Liver (tissue), 9 donors: ENCODE results near the gene IGF1R. TPM values are rescaled to one million over a fixed set of nuclear protein-coding genes. Genes with fewer than 3 reads are reported as not detected.

Source experiments
- DNase-seq: peaks from one replicate; pipeline ENCODE4 v3.0.0-alpha.2; 2017; ENCODE audit warnings: low spot score
- H3K27ac ChIP-seq, 2 donors: one replicate each; pipeline ENCODE4 v1.7.0; 2013; ENCODE audit warnings: inconsistent platforms in 2 of 2, low read length in 2 of 2, control low read depth in 1 of 2, low read depth in 1 of 2, mild to moderate bottlenecking in 1 of 2
- H3K27me3 ChIP-seq, 4 donors: one replicate each; pipeline versions ENCODE4 v1.6.1 to v1.7.0; 2013; ENCODE audit warnings: low read length in 3 of 4, inconsistent platforms in 1 of 4, mild to moderate bottlenecking in 1 of 4, moderate library complexity in 1 of 4; ENCODE audit not compliant: control insufficient read depth in 4 of 4, insufficient read depth in 4 of 4
- H3K36me3 ChIP-seq, 4 donors: one replicate each; pipeline versions ENCODE4 v1.6.1 to v1.7.0; 2013; ENCODE audit warnings: low read length in 3 of 4, mild to moderate bottlenecking in 3 of 4, low read depth in 1 of 4, moderate library complexity in 1 of 4; ENCODE audit not compliant: control insufficient read depth in 4 of 4, insufficient read depth in 3 of 4
- H3K4me1 ChIP-seq, 4 donors: one replicate each; pipeline versions ENCODE4 v1.6.1 to v1.7.0; 2013; ENCODE audit warnings: low read length in 3 of 4, mild to moderate bottlenecking in 3 of 4, moderate library complexity in 1 of 4; ENCODE audit not compliant: control insufficient read depth in 4 of 4, insufficient read depth in 4 of 4
- H3K4me3 ChIP-seq, 3 donors: one replicate each; pipeline versions ENCODE4 v1.6.1 to v1.7.0; 2013; ENCODE audit warnings: low read length in 3 of 3, control low read depth in 1 of 3, low read depth in 1 of 3, mild to moderate bottlenecking in 1 of 3
- H3K9ac ChIP-seq, 2 donors: one replicate each; pipeline ENCODE4 v1.7.0; 2013; ENCODE audit warnings: low read length in 2 of 2, mild to moderate bottlenecking in 2 of 2, moderate library complexity in 2 of 2, control low read depth in 1 of 2, low read depth in 1 of 2
- H3K9me3 ChIP-seq, 4 donors: one replicate each; pipeline versions ENCODE4 v1.6.1 to v1.7.0; 2013; ENCODE audit warnings: low read length in 3 of 4; ENCODE audit not compliant: control insufficient read depth in 4 of 4
- ATF3 ChIP-seq: IDR thresholded peaks from 2 replicates; pipeline ENCODE4 v1.6.1; 2016; ENCODE audit warnings: antibody characterized with exemption
- CTCF ChIP-seq: fragments of 150-350 bp; IDR thresholded peaks from 2 replicates; pipeline ENCODE4 v1.5.1; 2017; ENCODE audit warnings: improper control_type of control experiment, low read depth, low read length; ENCODE audit not compliant: missing input control
- EGR1 ChIP-seq, 2 donors: IDR thresholded peaks; 2 replicates each; pipeline ENCODE4 v1.6.1; 2016 to 2018; ENCODE audit warnings: antibody characterized with exemption in 2 of 2, low read depth in 2 of 2
- FOXA2 ChIP-seq: IDR thresholded peaks from 2 replicates; pipeline ENCODE4 v1.6.1; 2016; ENCODE audit warnings: antibody characterized with exemption
- GABPA ChIP-seq, 2 donors: IDR thresholded peaks in 1 of 2; conservative IDR thresholded peaks in 1 of 2; 2 replicates each; pipeline ENCODE4 v1.6.1; 2016; ENCODE audit warnings: antibody characterized with exemption in 2 of 2, mild to moderate bottlenecking in 1 of 2, moderate library complexity in 1 of 2
- HNF4A ChIP-seq, 2 donors: conservative IDR thresholded peaks; 2 replicates each; pipeline ENCODE4 v1.6.1; 2016; ENCODE audit warnings: antibody characterized with exemption in 2 of 2, mild to moderate bottlenecking in 2 of 2
- JUND ChIP-seq, 2 donors: IDR thresholded peaks; 2 replicates each; pipeline ENCODE4 v1.6.1; 2016; ENCODE audit warnings: antibody characterized with exemption in 2 of 2
- RAD21 ChIP-seq, 2 donors: IDR thresholded peaks; 2 replicates each; pipeline ENCODE4 v1.6.1; 2016; ENCODE audit warnings: antibody characterized with exemption in 2 of 2, mild to moderate bottlenecking in 2 of 2
- REST ChIP-seq: IDR thresholded peaks from 2 replicates; pipeline ENCODE4 v1.6.1; 2016; ENCODE audit warnings: antibody characterized with exemption, mild to moderate bottlenecking
- SP1 ChIP-seq: IDR thresholded peaks from 2 replicates; pipeline ENCODE4 v1.6.1; 2018; ENCODE audit warnings: antibody characterized with exemption, mild to moderate bottlenecking
- TAF1 ChIP-seq: conservative IDR thresholded peaks from 2 replicates; pipeline ENCODE4 v1.6.1; 2016; ENCODE audit warnings: antibody characterized with exemption, mild to moderate bottlenecking
- YY1 ChIP-seq: IDR thresholded peaks from 2 replicates; pipeline ENCODE4 v1.6.1; 2016; ENCODE audit warnings: antibody characterized with exemption, mild to moderate bottlenecking
- ZBTB33 ChIP-seq: IDR thresholded peaks from 2 replicates; pipeline ENCODE4 v1.6.1; 2016; ENCODE audit warnings: antibody characterized with exemption
- WGBS: extraction: QIAGEN DNeasy Blood & Tissue Kit; methylation state at CpG from one replicate; pipeline ENCODE4 v1.1.7; 2013; 5-methylcytosine and 5-hydroxymethylcytosine counted together
- polyA plus RNA-seq, 2 donors: library from polyadenylated mRNA; stranded (reverse) in 1 of 2; unstranded in 1 of 2; fragments of 200-250 nt in 1 of 2; fragments of >200 nt in 1 of 2; fragmentation: Nextera tagmentation in 1 of 2; extraction: Ambion mirVana in 1 of 2; gene quantifications; one replicate each; pipeline versions ENCODE4 v1.2.1 to v1.2.3, GENCODE V29; 2013 to 2015
- total RNA-seq, 2 donors: library from RNA; depleted of rRNA; stranded (reverse); fragments of >200 nt; gene quantifications; one replicate each; pipeline ENCODE4 v1.2.3, GENCODE V29; 2014
- donor health status: healthy.
- donor health status: healthy.
- donor health status: healthy.
- donor health status: healthy.
- donor health status: healthy.

IGF1R gene
- total and polyA plus RNA-seq, 4 donors: 0.69 to 10.3 (median 3.2) TPM

GRCh38 chr15:98948456-98948855, 300.1 kb downstream of the IGF1R start:
- 92% methylated on average over 13 of the region's 13 CpGs for WGBS
- Histone ChIP-seq H3K27me3 (no peaks in the 10 kb centered on the region), H3K9ac (no peak overlapping the region), H3K27ac (no peak overlapping the region), H3K4me1 (peaks cover 4 to 19% (median 15%) of the 10 kb centered on the region in 4 donors), H3K4me3 (no peak overlapping the region), H3K36me3 (no peaks in the 10 kb centered on the region), H3K9me3 (peaks cover 0 to 1% (median 0%) of the 10 kb centered on the region in 4 donors)
- TF ChIP-seq HNF4A (conservative IDR thresholded peaks at IDR 0.05): no peak
- TF ChIP-seq RAD21 (IDR thresholded peaks at IDR 0.05): no peak
- DNase-seq: no peak

GRCh38 chr15:98948941-98949340, 300.6 kb downstream of the IGF1R start:
- no peak overlapping the region for H3K27ac ChIP-seq
- no peak overlapping the region for H3K4me3 ChIP-seq
- H3K4me1 ChIP-seq: peaks cover 4 to 20% (median 15%) of the 10 kb centered on the region in 4 donors
- H3K9ac ChIP-seq: no peak overlapping the region
- H3K36me3 ChIP-seq: no peaks in the 10 kb centered on the region
- DNase-seq: no peak
- H3K9me3 ChIP-seq: peaks cover 0 to 1% (median 0%) of the 10 kb centered on the region in 4 donors
- no peak for TF ChIP-seq ZBTB33
- TF ChIP-seq ATF3: no peak
- TF ChIP-seq FOXA2: no peak
- no peak for TF ChIP-seq YY1
- TF ChIP-seq TAF1: no peak
- TF ChIP-seq REST: no peak
- TF ChIP-seq JUND (IDR thresholded peaks at IDR 0.05): no peak
- no peak for TF ChIP-seq HNF4A (conservative IDR thresholded peaks at IDR 0.05)
- TF ChIP-seq RAD21 (IDR thresholded peaks at IDR 0.05): no peak
- H3K27me3 ChIP-seq: no peaks in the 10 kb centered on the region
- 93% methylated on average over 11 of the region's 11 CpGs for WGBS

GRCh38 chr15:98949624-98950023, 301.3 kb downstream of the IGF1R start:
- H3K36me3 ChIP-seq: no peaks in the 10 kb centered on the region
- H3K4me3 ChIP-seq: no peak overlapping the region
- WGBS: 89% methylated on average over 6 of the region's 6 CpGs
- peaks cover 0 to 1% (median 0%) of the 10 kb centered on the region in 4 donors for H3K9me3 ChIP-seq
- H3K27me3 ChIP-seq: no peaks in the 10 kb centered on the region
- no peak for DNase-seq
- no peak overlapping the region for H3K27ac ChIP-seq
- H3K4me1 ChIP-seq: peaks cover 4 to 23% (median 16%) of the 10 kb centered on the region in 4 donors
- H3K9ac ChIP-seq: no peak overlapping the region
- TF ChIP-seq CTCF (no peak), SP1 (no peak), ATF3 (no peak), GABPA (IDR thresholded peaks at IDR 0.05 in 1 of 2, conservative IDR thresholded peaks at IDR 0.05 in 1 of 2) (no peak), EGR1 (IDR thresholded peaks at IDR 0.05; ENCODE audit: low read depth in 2 of 2) (no peak), REST (no peak), FOXA2 (no peak), YY1 (no peak)
